Panc1 (cell line): ENCODE data around the gene MOSMO. TPM values are rescaled to one million over a fixed set of nuclear protein-coding genes. Genes with fewer than 3 reads are reported as not detected.

ENCODE experiments used
- ATAC-seq: fragments of 200-7000 bp; cut with Tn5 transposase; 2 replicates; pipeline ENCODE4 v1.9.1; 2020; ENCODE audit warnings: mild to moderate bottlenecking, moderate library complexity
- BruUV-seq: library from RNA; stranded (reverse); fragments of 400-500 nt; replicated peaks from 2 replicates; lab custom pipeline; 2021; lab: Mats Ljungman, UMichigan
- CTCF ChIA-PET: fragments of 300-600 bp; sonication (Branson Sonifier 250); formaldehyde crosslinking; loops from one replicate; lab custom pipeline; 2022; ENCODE audit warnings: antibody characterized with exemption; lab: Charles Lee
- POLR2A ChIA-PET: fragments of 300-600 bp; sonication (Branson Sonifier 250); formaldehyde crosslinking; loops from one replicate; lab custom pipeline; 2022; ENCODE audit warnings: antibody characterized with exemption; lab: Charles Lee
- DNase-seq: peaks from one replicate; pipeline ENCODE4 v3.0.0-alpha.2; 2010; ENCODE audit warnings: low read depth, low spot score
- H3K27ac ChIP-seq: 2 replicates; pipeline ENCODE4 v1.5.1; 2011; ENCODE audit warnings: mild to moderate bottlenecking, low read length, inconsistent platforms
- H3K27me3 ChIP-seq: fragments of 200-500 bp; sonication (Bioruptor generic); 2 replicates; pipeline ENCODE4 v1.6.0; 2014; ENCODE audit warnings: low read length, inconsistent platforms; ENCODE audit not compliant: control insufficient read depth, insufficient read depth
- H3K36me3 ChIP-seq: fragments of 200-500 bp; sonication (Bioruptor generic); 2 replicates; pipeline ENCODE4 v1.5.1; 2014; ENCODE audit warnings: inconsistent platforms, mild to moderate bottlenecking, low read length, moderate library complexity; ENCODE audit not compliant: control insufficient read depth, insufficient read depth
- H3K4me1 ChIP-seq: 2 replicates; pipeline ENCODE4 v1.5.1; 2011; ENCODE audit warnings: inconsistent platforms, mild to moderate bottlenecking, low read length, moderate library complexity; ENCODE audit not compliant: control insufficient read depth, insufficient read depth
- H3K4me3 ChIP-seq, 2 experiments: 2 replicates each; pipeline ENCODE4 v1.5.1; 2011 to 2012; ENCODE audit warnings: low read depth in 2 of 2, low read length in 2 of 2, mild to moderate bottlenecking in 2 of 2, inconsistent platforms in 1 of 2, moderate library complexity in 1 of 2
- H3K9me3 ChIP-seq: fragments of 200-500 bp; sonication (Bioruptor generic); 2 replicates; pipeline ENCODE4 v1.5.1; 2014; ENCODE audit warnings: low read depth, mild to moderate bottlenecking, inconsistent platforms, low read length, moderate library complexity; ENCODE audit not compliant: control insufficient read depth, insufficient read depth
- CTCF ChIP-seq: fragments of 450-650 bp; IDR thresholded peaks from 2 replicates; pipeline ENCODE4 v1.5.1; 2017; ENCODE audit warnings: mild to moderate bottlenecking
- POLR2AphosphoS5 ChIP-seq: IDR thresholded peaks from 2 replicates; pipeline ENCODE4 v1.6.1; 2012; ENCODE audit warnings: mild to moderate bottlenecking, low read depth, low read length, moderate library complexity
- SIN3A ChIP-seq: IDR thresholded peaks from 2 replicates; pipeline ENCODE4 v1.6.1; 2012; ENCODE audit warnings: low read depth, mild to moderate bottlenecking, low read length, moderate library complexity, borderline replicate concordance; ENCODE audit not compliant: insufficient read depth
- TCF7L2 ChIP-seq: IDR thresholded peaks from 2 replicates; pipeline ENCODE4 v1.6.1; 2011; ENCODE audit warnings: mild to moderate bottlenecking, low read depth, low read length, inconsistent platforms
- in situ Hi-C: cut with HindIII; loops from 2 replicates; pipeline ENCODE4 v1.10.0; 2016; ENCODE audit warnings: low sequenced_read_pairs, low pct_unique_long_range_greater_than_20kb
- intact Hi-C: fragments of 100-400 bp; cut with micrococcal nuclease; formaldehyde crosslinking; loops from one replicate; pipeline ENCODE4 v1.10.0; 2022; ENCODE audit not compliant: unreplicated experiment
- total RNA-seq: library from RNA; stranded (reverse); gene quantifications from one replicate; pipeline ENCODE4 v1.2.1, GENCODE V29; 2021; ENCODE audit not compliant: unreplicated experiment
- TF ChIP-seq, protein P1 (sequence below), 2 experiments: IDR thresholded peaks; 2 replicates each; pipeline ENCODE4 v1.6.1; 2011 to 2012; ENCODE audit warnings: low read depth in 2 of 2, control low read depth in 1 of 2, low read length in 1 of 2, mild to moderate bottlenecking in 1 of 2, moderate library complexity in 1 of 2; ENCODE audit not compliant: insufficient read depth in 1 of 2

The MOSMO gene
- total RNA-seq, 1 experiment from 2014 or later, result 20.6 TPM

- no peak overlapping the region for H3K27ac ChIP-seq
- no TSS peak for BruUV-seq
- ChIA-PET CTCF (interaction anchor here (0.9 kb wide), 1 partner anchor 23 kb away, joined by 3 read pairs; no protein-coding TSS in a partner anchor), POLR2A (no interaction called here)
- in situ Hi-C loops (loop anchor here (25.0 kb wide), 1 partner anchor 112 kb away; no protein-coding TSS in a partner anchor), intact Hi-C loops (loop anchor here (2.0 kb wide), 1 partner anchor 75 kb away; the partner anchor contains the start of gene PDZD9)
- DNase-seq (no peak), ATAC-seq (no peak)
- H3K9me3 ChIP-seq, result no peaks in the 10 kb centered on the region
- H3K4me1 ChIP-seq, result peaks cover 26% of the 10 kb centered on the region
- H3K27me3 ChIP-seq, result no peaks in the 10 kb centered on the region
- TF ChIP-seq, protein P1, sequence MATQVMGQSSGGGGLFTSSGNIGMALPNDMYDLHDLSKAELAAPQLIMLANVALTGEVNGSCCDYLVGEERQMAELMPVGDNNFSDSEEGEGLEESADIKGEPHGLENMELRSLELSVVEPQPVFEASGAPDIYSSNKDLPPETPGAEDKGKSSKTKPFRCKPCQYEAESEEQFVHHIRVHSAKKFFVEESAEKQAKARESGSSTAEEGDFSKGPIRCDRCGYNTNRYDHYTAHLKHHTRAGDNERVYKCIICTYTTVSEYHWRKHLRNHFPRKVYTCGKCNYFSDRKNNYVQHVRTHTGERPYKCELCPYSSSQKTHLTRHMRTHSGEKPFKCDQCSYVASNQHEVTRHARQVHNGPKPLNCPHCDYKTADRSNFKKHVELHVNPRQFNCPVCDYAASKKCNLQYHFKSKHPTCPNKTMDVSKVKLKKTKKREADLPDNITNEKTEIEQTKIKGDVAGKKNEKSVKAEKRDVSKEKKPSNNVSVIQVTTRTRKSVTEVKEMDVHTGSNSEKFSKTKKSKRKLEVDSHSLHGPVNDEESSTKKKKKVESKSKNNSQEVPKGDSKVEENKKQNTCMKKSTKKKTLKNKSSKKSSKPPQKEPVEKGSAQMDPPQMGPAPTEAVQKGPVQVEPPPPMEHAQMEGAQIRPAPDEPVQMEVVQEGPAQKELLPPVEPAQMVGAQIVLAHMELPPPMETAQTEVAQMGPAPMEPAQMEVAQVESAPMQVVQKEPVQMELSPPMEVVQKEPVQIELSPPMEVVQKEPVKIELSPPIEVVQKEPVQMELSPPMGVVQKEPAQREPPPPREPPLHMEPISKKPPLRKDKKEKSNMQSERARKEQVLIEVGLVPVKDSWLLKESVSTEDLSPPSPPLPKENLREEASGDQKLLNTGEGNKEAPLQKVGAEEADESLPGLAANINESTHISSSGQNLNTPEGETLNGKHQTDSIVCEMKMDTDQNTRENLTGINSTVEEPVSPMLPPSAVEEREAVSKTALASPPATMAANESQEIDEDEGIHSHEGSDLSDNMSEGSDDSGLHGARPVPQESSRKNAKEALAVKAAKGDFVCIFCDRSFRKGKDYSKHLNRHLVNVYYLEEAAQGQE (IDR thresholded peaks at IDR 0.05; ENCODE audit: insufficient read depth in 1 of 2, low read depth in 2 of 2, low read length in 1 of 2), result no peak
- TF ChIP-seq POLR2AphosphoS5, result no peak
- no peak for TF ChIP-seq SIN3A
- TF ChIP-seq CTCF, result no peak
- TF ChIP-seq TCF7L2, result no peak
- H3K4me3 ChIP-seq, result no peak overlapping the region
- H3K36me3 ChIP-seq, result peaks cover 6% of the 10 kb centered on the region; the same call in 1 of the 2 replicates
These were observed 67.9 kb downstream of the MOSMO start for GRCh38 chr16:22075776-22076175.

DNA sequence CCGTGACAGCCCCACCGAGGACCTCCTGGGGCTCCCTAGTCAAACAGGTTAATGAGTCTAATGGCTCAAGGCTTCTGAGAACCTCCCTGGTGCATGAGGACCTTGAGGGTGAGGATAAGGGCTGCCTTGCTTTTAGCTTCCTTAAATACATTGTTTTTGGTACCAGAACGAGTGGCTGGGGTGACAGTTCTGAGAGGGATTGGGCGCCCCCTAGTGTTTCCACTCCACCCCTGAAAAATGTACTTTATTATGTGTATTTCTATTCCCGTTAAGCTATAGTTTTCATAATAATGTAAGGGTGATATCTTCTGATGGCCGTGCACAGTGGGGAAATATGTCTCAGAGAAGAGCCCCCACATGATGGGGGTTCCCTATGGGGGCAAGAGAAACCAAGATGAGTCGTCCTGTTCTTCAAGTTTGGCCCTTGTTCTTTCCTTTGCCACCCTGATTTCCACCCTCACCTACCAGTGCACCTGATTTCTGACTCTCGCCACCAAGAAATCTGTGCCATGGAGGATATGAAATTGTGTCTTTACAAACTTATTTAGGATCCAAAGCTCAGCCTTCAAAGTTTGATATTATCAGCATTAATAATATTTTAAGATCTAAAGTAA, 69.9 kb downstream of the MOSMO start:
- H3K4me1 ChIP-seq, result peaks cover 11% of the 10 kb centered on the region; the same call in 1 of the 2 replicates
- H3K27me3 ChIP-seq, result no peaks in the 10 kb centered on the region
- BruUV-seq, result no TSS peak
- ChIA-PET CTCF (interaction anchor here (0.6 to 2.0 kb wide), 17 partner anchors 15 to 1365 kb away, joined by 3 to 34 read pairs (median 4); partner anchors contain the start of genes MOSMO, PDZD9 and VWA3A), POLR2A (interaction anchor here (0.5 kb wide), 1 partner anchor 11 kb away, joined by 6 read pairs; no protein-coding TSS in a partner anchor)
- no peak overlapping the region for H3K27ac ChIP-seq
- ATAC-seq (peak; percentile 85), DNase-seq (no peak)
- peaks cover 6% of the 10 kb centered on the region; the same call in 1 of the 2 replicates for H3K36me3 ChIP-seq
- H3K9me3 ChIP-seq, result no peaks in the 10 kb centered on the region
- in situ Hi-C loops (loop anchor here (25.0 kb wide), 1 partner anchor 109 kb away; no protein-coding TSS in a partner anchor), intact Hi-C loops (loop anchor here (2.0 kb wide), 1 partner anchor 77 kb away; the partner anchor contains the start of gene PDZD9)
- no peak overlapping the region for H3K4me3 ChIP-seq
- TF ChIP-seq CTCF (peak; percentile 92), POLR2AphosphoS5 (no peak)
